Breast epithelium (tissue), 4 donors: Measurements from ENCODE around the gene TMEM191B. TPM values are rescaled to one million over a fixed set of nuclear protein-coding genes. Genes with fewer than 3 reads are reported as not detected.
A peak's percentile ranks its signal among the peaks of the same experiment; 100 is the strongest.
"Not testable (repeated sequence)": the region's sequence is repeated elsewhere in the genome, so short reads cannot be mapped to it uniquely, and the experiment has no call there.

Experiments
- DNase-seq, 2 donors: peaks; one replicate each; pipeline ENCODE4 v3.0.0-alpha.2; 2019; ENCODE audit warnings: low spot score in 2 of 2
- H3K27ac ChIP-seq, 2 donors: fragments of 200-600 bp; sonication (generic) in 1 of 2; one replicate each; pipeline ENCODE4 v1.5.1; 2016 to 2019; ENCODE audit warnings: mild to moderate bottlenecking in 1 of 2
- H3K27me3 ChIP-seq, 2 donors: fragments of 200-600 bp; sonication (generic) in 1 of 2; one replicate each; pipeline versions ENCODE4 v1.5.1 to v1.6.0; 2017 to 2019; ENCODE audit warnings: control low read depth in 1 of 2, mild to moderate bottlenecking in 1 of 2
- H3K36me3 ChIP-seq: fragments of 200-600 bp; one replicate; pipeline ENCODE4 v1.5.1; 2019
- H3K4me1 ChIP-seq, 2 donors: fragments of 200-600 bp; sonication (generic); one replicate each; pipeline ENCODE4 v1.5.1; 2016 to 2019; ENCODE audit warnings: control low read depth in 1 of 2
- H3K4me3 ChIP-seq, 3 donors: fragments of 200-600 bp; sonication (generic); 1 replicate in 2 of 3; 2 replicates in 1 of 3; pipeline ENCODE4 v1.5.1; 2016 to 2019; ENCODE audit warnings: mild to moderate bottlenecking in 3 of 3, moderate library complexity in 2 of 3
- H3K9me3 ChIP-seq, 2 donors: fragments of 200-600 bp; sonication (generic) in 1 of 2; one replicate each; pipeline ENCODE4 v1.5.1; 2016 to 2019; ENCODE audit warnings: control low read depth in 1 of 2
- intact Hi-C: fragments of 100-400 bp; cut with DNase I; formaldehyde crosslinking; loops from one replicate; pipeline ENCODE4 v1.15.1; 2023; ENCODE audit warnings: low total_unique reads
- total RNA-seq, 3 donors: library from RNA; depleted of rRNA; stranded (reverse); fragments of >200 nt; gene quantifications; one replicate each; pipeline ENCODE4 v1.1.0, GENCODE V29; 2016

The TMEM191B gene
- under 1 TPM in 1 of 3 donors, not detected in 2; 0.88 TPM for total RNA-seq

DNA sequence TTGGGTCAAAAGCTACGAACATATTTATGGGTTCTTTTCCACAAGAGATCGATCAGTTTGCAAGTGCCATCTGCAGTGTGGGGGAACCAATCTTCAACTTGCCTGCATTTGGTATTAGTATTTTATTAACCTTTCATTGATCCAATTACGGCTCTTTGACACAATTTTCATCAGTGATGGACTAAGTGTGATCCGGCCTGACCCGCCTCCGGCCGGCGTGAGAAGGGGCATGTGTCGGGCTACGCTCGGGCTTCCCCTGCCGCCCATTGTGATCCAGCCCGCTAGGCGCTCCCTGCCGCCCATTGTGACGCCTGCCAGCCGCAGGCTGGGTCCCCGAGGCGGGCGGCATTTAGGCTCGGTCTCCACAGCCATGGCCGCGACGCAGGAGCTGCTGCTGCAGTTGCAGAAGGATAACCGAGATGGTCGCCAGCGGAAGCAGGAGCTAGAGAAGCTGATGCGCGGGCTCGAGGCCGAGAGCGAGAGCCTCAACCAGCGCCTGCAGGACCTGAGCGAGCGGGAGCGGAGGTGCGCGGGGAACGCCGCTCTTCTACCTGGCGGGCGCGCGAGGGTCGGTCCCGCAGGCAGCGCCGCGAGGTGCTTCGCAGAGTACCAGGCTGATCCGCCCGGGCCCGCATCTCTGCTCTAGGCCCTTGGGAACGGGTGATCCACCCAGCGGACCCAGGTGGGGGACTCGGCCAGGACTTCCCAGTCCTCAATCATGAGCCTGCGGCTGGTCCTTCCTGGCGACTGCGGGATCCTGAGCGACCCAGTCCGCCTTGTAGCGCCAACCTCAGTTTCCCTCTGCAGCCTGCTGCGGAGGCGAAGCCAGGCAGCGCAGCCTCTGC lies at the start of gene TMEM191B:
Gene TMEM191B (plus strand): TSS at position 51 of the 845 bp plus-strand sequence. CDS start 179 bp downstream, at position 230.
- intact Hi-C loops, H3K9me3 ChIP-seq, DNase-seq, H3K36me3 ChIP-seq, H3K27me3 ChIP-seq, H3K4me1 ChIP-seq: not testable (repeated sequence)
- Histone ChIP-seq H3K4me3 (peak within 1 kb of the TSS in 1 of 3 donors; percentile 41), H3K27ac (peak within 1 kb of the TSS in 1 of 2 donors; percentile 61)

DNA sequence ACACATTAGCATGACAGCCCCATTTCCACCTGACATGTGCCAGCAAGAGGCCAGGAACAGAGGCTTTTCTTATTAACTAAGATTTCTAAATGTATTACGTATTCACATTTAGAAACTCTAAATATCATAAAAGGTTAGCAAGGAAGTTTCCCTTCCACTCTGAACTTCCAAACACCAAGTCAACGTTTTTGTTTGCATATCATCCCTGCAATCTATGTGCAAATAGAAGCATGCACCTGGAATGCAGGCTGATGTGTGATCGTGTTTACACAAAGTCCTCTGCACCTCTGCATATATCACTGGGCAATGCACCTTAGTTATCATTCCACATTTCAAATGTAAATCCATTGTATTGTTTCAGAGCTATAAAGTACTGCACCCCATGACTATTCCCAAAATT lies 31.4 kb upstream of the TMEM191B start:
- DNase-seq, H3K4me3 ChIP-seq, H3K9me3 ChIP-seq, H3K4me1 ChIP-seq, H3K36me3 ChIP-seq, intact Hi-C loops, H3K27me3 ChIP-seq, H3K27ac ChIP-seq: not testable (repeated sequence)

DNA sequence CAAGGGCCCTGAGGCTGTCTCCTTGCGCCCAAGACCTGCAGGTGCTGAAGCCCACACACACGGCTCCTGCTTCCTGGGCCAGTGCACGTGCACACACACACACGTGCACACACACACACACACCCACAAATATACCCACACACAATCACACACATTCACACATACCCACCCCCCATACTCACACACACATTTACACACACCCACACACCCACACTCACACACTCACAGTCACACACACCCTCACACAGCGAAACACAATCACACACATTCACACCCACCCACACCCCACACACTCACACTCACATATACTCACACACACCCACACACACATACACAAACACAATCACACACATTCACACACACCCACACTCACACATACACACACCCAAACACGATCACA lies 16.3 kb upstream of the TMEM191B start:
- H3K4me3 ChIP-seq, H3K27ac ChIP-seq, DNase-seq, H3K27me3 ChIP-seq, H3K9me3 ChIP-seq, H3K36me3 ChIP-seq, intact Hi-C loops, H3K4me1 ChIP-seq: not testable (repeated sequence)

DNA sequence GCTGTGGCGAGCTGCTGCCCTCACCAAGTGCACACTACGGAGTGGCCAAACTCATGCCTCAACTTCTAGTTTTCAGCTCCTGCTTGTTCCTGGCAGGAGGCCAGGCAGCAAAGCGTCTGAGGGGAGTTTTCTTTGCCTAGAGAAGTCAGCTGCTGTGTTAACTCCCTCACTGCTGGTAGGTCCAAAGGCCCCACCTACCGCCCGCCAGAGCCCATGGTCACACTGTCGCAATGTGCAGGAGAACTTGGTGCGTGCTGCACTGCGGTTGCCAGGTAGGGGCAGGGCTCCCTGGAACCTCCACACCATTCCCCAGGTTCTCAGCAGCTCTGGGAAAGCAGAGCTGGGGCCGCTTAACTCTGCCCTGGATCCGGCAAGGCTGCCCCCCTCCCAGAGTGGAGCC lies 15.2 kb upstream of the TMEM191B start:
- H3K27ac ChIP-seq, DNase-seq, intact Hi-C loops, H3K36me3 ChIP-seq, H3K4me1 ChIP-seq, H3K27me3 ChIP-seq, H3K9me3 ChIP-seq, H3K4me3 ChIP-seq: not testable (repeated sequence)

DNA sequence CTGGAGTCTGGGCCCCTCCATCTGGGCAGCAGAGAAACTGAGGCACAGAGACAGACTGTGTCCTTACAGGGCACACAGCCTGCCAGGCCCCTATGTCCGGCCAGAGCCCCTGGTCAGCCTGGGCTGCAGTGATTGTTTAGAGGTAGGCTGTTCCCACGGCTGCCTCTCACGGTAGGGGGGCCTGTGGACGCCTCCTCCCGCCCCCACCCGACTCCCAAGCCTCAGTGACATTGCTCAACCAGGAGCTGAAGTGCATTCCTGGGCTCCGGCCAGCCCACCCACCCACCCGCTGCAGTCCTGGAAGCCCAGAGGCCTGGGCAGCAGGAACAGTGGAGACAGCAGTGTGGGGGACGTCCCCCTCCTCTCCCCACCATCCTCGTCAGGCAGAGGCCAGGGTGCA lies 14.1 kb upstream of the TMEM191B start:
- DNase-seq, H3K36me3 ChIP-seq, H3K27ac ChIP-seq, H3K9me3 ChIP-seq, H3K4me3 ChIP-seq, intact Hi-C loops, H3K4me1 ChIP-seq, H3K27me3 ChIP-seq: not testable (repeated sequence)

DNA sequence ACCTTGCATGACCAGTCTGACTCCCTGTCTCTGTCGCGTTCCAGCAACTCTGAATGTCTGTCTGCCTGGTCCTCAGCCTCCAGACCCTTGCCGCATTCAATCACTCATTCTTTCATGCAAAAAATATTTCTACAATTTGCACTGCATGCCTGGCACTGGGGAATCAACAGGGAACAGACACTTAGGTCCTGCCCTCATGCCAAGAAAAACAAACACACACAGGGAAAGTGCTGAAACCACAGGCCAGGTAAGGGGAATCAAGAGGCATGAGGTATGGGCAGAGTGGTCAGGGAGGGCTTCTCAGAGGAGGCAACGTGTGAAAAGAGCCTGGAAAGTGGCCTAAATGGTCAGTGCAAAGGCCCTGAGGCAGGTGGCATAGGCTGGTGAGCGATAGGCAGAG lies 9.5 kb upstream of the TMEM191B start, which contains the start of gene GGTLC3:
Gene GGTLC3 (minus strand): TSS at position 101 of the 400 bp plus-strand sequence. CDS start 264 bp downstream, outside the sequence.
- H3K27me3 ChIP-seq, DNase-seq, H3K4me1 ChIP-seq, H3K27ac ChIP-seq, H3K4me3 ChIP-seq, H3K36me3 ChIP-seq, H3K9me3 ChIP-seq, intact Hi-C loops: not testable (repeated sequence)

DNA sequence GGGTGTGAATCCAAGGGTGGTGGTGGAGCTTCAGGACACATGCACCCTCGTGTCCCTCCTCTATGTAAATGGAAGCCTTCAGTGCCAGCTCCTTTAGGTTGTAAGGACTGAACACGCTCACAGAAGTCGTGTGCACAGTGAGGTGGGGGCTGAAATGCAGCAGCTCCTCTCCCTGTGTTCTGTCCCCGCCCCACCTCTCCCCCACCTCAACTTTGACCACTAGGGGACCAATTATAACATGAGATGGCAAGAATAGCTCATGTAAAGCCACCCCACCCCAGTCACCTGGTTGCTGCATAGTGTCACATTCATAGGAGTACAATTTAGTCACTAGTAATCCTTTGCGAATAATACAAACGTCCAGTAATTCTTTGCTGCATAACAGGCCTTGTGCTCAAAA lies 4.8 kb upstream of the TMEM191B start:
- intact Hi-C loops, H3K4me1 ChIP-seq, H3K27me3 ChIP-seq, H3K36me3 ChIP-seq, H3K4me3 ChIP-seq, DNase-seq, H3K27ac ChIP-seq, H3K9me3 ChIP-seq: not testable (repeated sequence)

DNA sequence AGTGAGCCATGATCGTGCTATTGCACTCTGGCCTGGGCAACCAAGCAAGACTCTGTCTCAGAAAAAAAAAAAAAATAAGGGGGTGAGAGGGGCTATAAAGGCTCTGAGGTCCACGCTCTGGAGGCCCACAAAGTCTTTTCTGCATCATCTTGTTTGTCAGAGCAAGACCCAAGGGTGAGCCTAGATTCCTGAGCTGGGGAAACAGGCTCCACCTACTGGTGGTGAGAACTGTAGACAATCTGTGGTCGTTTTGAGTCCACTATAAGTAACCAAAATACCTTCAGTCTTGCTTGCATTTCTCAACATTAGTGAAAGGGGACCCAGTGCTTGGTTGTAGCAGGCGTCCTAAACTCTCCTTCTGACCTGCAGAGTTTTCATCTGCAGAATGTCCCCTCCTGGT lies 4.3 kb upstream of the TMEM191B start:
- DNase-seq, H3K36me3 ChIP-seq, intact Hi-C loops, H3K4me1 ChIP-seq, H3K9me3 ChIP-seq, H3K4me3 ChIP-seq, H3K27ac ChIP-seq, H3K27me3 ChIP-seq: not testable (repeated sequence)

DNA sequence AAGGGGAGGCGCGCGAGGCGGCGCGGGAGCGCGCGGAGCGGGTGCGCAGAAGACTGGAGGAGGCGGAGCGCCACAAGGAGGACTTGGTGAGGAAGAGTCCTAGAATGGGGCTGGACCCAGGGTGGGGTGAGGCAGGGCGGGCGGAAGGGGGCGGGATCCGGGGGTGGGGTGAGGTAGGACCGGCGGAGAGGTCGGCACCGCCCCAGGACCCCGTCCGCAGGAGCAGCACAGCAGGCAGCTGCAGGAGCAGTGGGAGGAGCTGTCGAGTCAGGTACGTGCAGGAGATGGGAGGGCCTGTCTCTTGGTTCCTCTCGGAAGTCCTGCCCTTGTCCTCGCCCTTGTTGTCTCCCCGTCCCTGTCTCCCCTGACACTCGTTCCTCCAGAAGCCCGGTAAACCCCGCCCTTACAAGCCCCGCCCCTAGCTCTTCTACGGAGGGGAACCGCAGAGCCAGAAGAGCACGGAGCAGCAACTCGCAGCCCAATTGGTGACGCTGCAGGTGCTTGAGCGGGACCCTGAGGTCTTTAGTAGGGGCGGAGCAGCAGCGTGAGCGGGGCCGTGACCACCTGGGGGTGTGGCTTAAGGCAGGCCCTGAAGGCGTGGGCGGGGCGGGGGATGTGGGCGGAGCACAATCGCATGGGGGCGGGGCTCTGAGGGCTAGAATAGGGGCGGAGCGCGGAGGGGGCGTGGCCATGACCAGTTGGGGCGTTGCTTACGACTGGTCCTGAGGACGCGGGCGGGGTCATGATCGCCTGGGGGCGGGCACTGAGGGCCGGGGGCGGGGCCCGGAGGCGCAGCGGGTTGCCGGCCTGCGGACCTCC lies 1.2 kb downstream of the TMEM191B start:
- H3K4me3 ChIP-seq, result peak overlapping the region in 1 of 3 donors; percentile 41
- H3K27me3 ChIP-seq, result not testable (repeated sequence)
- peak overlapping the region in 1 of 2 donors; percentile 61 for H3K27ac ChIP-seq

DNA sequence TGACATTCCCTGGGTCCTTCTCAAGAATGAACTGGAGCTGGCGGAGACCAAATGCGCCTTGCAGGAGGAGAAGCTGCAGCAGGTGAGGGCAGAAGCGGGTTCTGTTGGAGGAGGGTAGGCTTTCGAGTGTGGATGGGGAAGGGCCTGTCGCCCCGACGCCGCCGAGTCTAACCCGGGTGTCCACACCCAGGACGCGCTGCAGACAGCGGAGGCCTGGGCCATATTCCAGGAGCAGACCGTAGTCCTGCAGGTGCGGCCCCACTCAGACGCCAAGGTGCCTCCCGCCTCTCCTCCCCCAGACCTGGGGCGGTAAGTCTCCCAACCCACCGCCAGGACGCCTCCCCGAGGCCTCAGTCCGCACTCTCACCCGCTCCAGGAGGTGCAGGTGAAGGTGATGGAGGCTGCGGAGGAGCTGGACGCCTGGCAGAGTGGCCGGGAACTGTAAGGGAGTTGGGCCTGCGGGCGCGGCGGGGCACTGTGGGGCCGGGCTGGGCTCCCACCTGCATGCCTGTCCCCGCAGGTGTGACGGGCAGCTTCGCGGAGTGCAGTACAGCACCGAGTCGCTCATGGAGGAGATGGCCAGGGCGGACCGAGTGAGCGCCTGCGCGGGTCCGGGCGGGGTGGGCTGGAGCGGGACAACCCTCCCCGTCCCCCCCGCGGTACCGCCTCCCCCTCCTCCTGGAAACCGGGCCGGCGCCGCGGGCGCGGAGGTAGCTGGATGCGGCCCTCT lies 2.0 kb downstream of the TMEM191B start:
- peak overlapping the region in 1 of 3 donors; percentile 41 for H3K4me3 ChIP-seq
- H3K4me1 ChIP-seq, intact Hi-C loops: not testable (repeated sequence)

More for the DNA sequence above, 1.2 kb downstream of the TMEM191B start:
- DNase-seq, result peak; percentile 67 to 82
- H3K36me3 ChIP-seq, H3K9me3 ChIP-seq, intact Hi-C loops, H3K4me1 ChIP-seq: not testable (repeated sequence)

DNA sequence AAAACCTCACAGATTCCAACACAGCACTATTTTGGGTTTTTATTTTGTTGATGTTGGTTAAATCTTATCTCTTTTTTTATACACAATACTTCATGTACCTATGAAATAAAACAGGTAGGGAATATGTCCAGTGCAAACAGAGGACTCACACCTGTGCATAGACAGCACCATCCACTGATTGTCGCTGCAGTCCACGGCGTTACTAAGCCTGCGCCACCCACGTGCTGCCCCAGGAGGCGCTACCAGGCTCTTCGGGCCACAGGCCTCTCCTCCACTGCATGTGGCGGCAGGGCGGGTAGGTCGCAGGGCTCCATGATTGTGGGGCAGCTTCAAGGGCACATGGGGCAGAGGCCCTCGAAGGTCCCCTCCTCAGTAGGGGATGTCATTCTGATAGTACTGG lies 6.0 kb downstream of the TMEM191B start:
- DNase-seq, H3K27me3 ChIP-seq, H3K4me1 ChIP-seq, H3K36me3 ChIP-seq, H3K4me3 ChIP-seq, H3K27ac ChIP-seq, intact Hi-C loops, H3K9me3 ChIP-seq: not testable (repeated sequence)

More for the DNA sequence above, 2.0 kb downstream of the TMEM191B start:
- not testable (repeated sequence) for DNase-seq, H3K27ac ChIP-seq, H3K9me3 ChIP-seq, H3K27me3 ChIP-seq, H3K36me3 ChIP-seq

DNA sequence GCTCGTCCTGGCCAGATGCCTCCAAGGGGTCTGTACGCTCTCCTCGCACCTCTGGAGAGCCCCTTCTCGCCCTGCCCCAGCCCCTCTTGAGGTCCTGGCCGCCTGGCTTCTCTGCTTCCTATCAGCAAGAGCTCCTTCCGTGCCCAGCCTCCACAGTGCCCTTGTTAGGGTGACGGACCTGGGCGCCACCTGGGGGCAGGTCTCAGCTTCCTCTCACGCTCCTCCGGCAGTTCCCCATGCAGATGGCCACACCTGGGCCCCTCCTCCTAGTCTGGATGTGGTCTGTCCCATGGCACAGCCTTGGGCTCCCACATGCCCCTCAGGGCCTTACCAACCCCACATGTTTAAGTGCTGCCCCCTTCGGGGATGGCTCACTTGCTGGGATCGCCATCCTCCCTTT lies 6.7 kb downstream of the TMEM191B start:
- H3K4me1 ChIP-seq, DNase-seq, H3K4me3 ChIP-seq, intact Hi-C loops, H3K27ac ChIP-seq, H3K27me3 ChIP-seq, H3K36me3 ChIP-seq, H3K9me3 ChIP-seq: not testable (repeated sequence)

DNA sequence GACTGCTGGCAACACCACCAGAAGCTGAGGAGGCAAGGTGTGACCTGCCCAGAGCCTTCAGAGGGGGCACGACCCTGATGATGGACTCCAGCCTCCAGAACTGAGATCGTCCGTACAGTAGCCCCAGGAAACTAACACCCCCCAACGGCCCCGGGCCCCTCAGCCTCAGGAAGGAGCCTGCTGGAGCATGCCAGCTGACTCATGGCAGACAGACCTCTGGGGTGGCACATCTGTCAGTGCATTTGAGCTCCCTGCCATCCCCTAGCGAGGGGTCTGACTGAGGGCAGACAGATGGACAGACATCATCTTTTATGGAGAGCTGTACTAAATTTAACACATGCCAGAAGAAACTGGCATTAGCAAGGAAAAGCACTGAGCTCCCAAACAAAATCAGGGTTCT lies 12.4 kb downstream of the TMEM191B start:
- H3K27me3 ChIP-seq, H3K27ac ChIP-seq, DNase-seq, H3K9me3 ChIP-seq, H3K36me3 ChIP-seq, H3K4me1 ChIP-seq, intact Hi-C loops, H3K4me3 ChIP-seq: not testable (repeated sequence)
